Suppressor macrophage treated with lipopolysaccharide for 4 hours (primary cell): ENCODE data around the gene GNPTAB.
"Not testable (repeated sequence)": the region's sequence is repeated elsewhere in the genome, so short reads cannot be mapped to it uniquely, and the experiment has no call there.

Source experiments
- DNase-seq: peaks from one replicate; pipeline ENCODE4 v3.0.0-alpha.2; 2020

The GNPTAB gene

GRCh38 chr12:101767537-101767936, 63.2 kb downstream of the GNPTAB start:
- DNase-seq: no peak

GRCh38 chr12:101764051-101764792, 66.5 kb downstream of the GNPTAB start:
- DNase-seq: no peak

- DNase-seq: peak; percentile 78
These were observed 67.4 kb downstream of the GNPTAB start for GRCh38 chr12:101763246-101763931.

- DNase-seq: no peak
These were observed 69.0 kb downstream of the GNPTAB start for GRCh38 chr12:101761781-101762180.

- peak; percentile 70 for DNase-seq
These were observed 69.4 kb downstream of the GNPTAB start for GRCh38 chr12:101761350-101761749.

- peak; percentile 48 for DNase-seq
These were observed 71.2 kb downstream of the GNPTAB start for GRCh38 chr12:101759396-101760047.

- DNase-seq: no peak
These were observed 80.6 kb downstream of the GNPTAB start for GRCh38 chr12:101750152-101750551.

GRCh38 chr12:101749657-101750056, 81.1 kb downstream of the GNPTAB start:
- DNase-seq: no peak

GRCh38 chr12:101748907-101749306, 81.9 kb downstream of the GNPTAB start:
- DNase-seq: no peak

- DNase-seq: peak; percentile 39
These were observed 83.1 kb downstream of the GNPTAB start for GRCh38 chr12:101747697-101748096.

GRCh38 chr12:101746661-101747060, 84.1 kb downstream of the GNPTAB start:
- no peak for DNase-seq

GRCh38 chr12:101746196-101746595, 84.6 kb downstream of the GNPTAB start:
- no peak for DNase-seq

GRCh38 chr12:101745481-101745880, 85.3 kb downstream of the GNPTAB start:
- DNase-seq: no peak

GRCh38 chr12:101743724-101744472, 86.9 kb downstream of the GNPTAB start:
- DNase-seq: no peak

- DNase-seq: no peak
These were observed 87.5 kb downstream of the GNPTAB start for GRCh38 chr12:101743242-101743641.

- DNase-seq: no peak
These were observed 89.8 kb downstream of the GNPTAB start for GRCh38 chr12:101740980-101741379.

GRCh38 chr12:101740566-101740965, 90.2 kb downstream of the GNPTAB start:
- no peak for DNase-seq

- no peak for DNase-seq
These were observed 91.7 kb downstream of the GNPTAB start, which contains the start of gene SYCP3 for GRCh38 chr12:101738920-101739665. Gene SYCP3, minus strand, starts transcription at chr12:101739462. Its CDS starts 1,527 bp downstream, at chr12:101737935.

GRCh38 chr12:101737476-101737875, 93.3 kb downstream of the GNPTAB start:
- DNase-seq: no peak

- not testable (repeated sequence) for DNase-seq
These were observed 96.3 kb downstream of the GNPTAB start for GRCh38 chr12:101734482-101734881.

GRCh38 chr12:101733166-101733565, 97.6 kb downstream of the GNPTAB start:
- no peak for DNase-seq

GRCh38 chr12:101732318-101732717, 98.4 kb downstream of the GNPTAB start:
- DNase-seq: no peak
